CD4-positive, alpha-beta memory T cell (primary cell): ENCODE measurements around the gene SSTR1. TPM values are rescaled to one million over a fixed set of nuclear protein-coding genes. Genes with fewer than 3 reads are reported as not detected.
"Not testable (repeated sequence)": the region's sequence is repeated elsewhere in the genome, so short reads cannot be mapped to it uniquely, and the experiment has no call there.

Experiments used
- CTCF ChIA-PET: fragments of 350-600 bp; sonication (Branson Sonifier 250); formaldehyde crosslinking; loops from one replicate; lab custom pipeline; 2021; ENCODE audit warnings: inconsistent platforms; ENCODE audit not compliant: partially characterized antibody; lab: Charles Lee
- POLR2A ChIA-PET: fragments of 350-600 bp; sonication (Branson Sonifier 250); formaldehyde crosslinking; loops from one replicate; lab custom pipeline; 2021; ENCODE audit not compliant: partially characterized antibody; lab: Charles Lee
- DNase-seq, 5 donors: peaks; one replicate each; pipeline versions ENCODE4 v3.0.0 to v3.0.0-alpha.2; 2020 to 2022; ENCODE audit warnings: mixed read lengths in 1 of 5
- H3K27ac ChIP-seq: one replicate; pipeline ENCODE4 v1.7.0; 2013; ENCODE audit warnings: low read depth, low read length
- H3K27me3 ChIP-seq: 2 replicates; pipeline ENCODE4 v1.7.0; 2013; ENCODE audit warnings: mild to moderate bottlenecking, low read length, moderate library complexity; ENCODE audit not compliant: insufficient read depth
- H3K36me3 ChIP-seq: 2 replicates; pipeline ENCODE4 v1.7.0; 2013; ENCODE audit warnings: mild to moderate bottlenecking, low read length, moderate library complexity; ENCODE audit not compliant: insufficient read depth
- H3K4me1 ChIP-seq: 2 replicates; pipeline ENCODE4 v1.7.0; 2013; ENCODE audit warnings: mild to moderate bottlenecking, low read length, moderate library complexity; ENCODE audit not compliant: insufficient read depth
- H3K4me3 ChIP-seq, 2 donors: one replicate each; pipeline ENCODE4 v1.7.0; 2013; ENCODE audit warnings: low read length in 2 of 2, mild to moderate bottlenecking in 1 of 2
- H3K9me3 ChIP-seq, 2 donors: one replicate each; pipeline ENCODE4 v1.7.0; 2013; ENCODE audit warnings: low read length in 2 of 2, control low read depth in 1 of 2; ENCODE audit not compliant: control insufficient read depth in 1 of 2
- H3K27ac Mint-ChIP-seq, 7 donors: one replicate each; pipeline ENCODE4 v1.8.0; 2020 to 2021; ENCODE audit warnings: mixed read lengths in 7 of 7, mild to moderate bottlenecking in 6 of 7, inconsistent platforms in 3 of 7, moderate library complexity in 3 of 7
- H3K27me3 Mint-ChIP-seq, 2 donors: one replicate each; pipeline ENCODE4 v1.8.0; 2020 to 2021; ENCODE audit warnings: mixed read lengths in 2 of 2
- H3K36me3 Mint-ChIP-seq, 2 donors: one replicate each; pipeline ENCODE4 v1.8.0; 2020 to 2021; ENCODE audit warnings: mixed read lengths in 2 of 2, inconsistent platforms in 1 of 2, mild to moderate bottlenecking in 1 of 2
- H3K4me1 Mint-ChIP-seq, 4 donors: one replicate each; pipeline ENCODE4 v1.8.0; 2020 to 2021; ENCODE audit warnings: mixed read lengths in 4 of 4, mild to moderate bottlenecking in 1 of 4
- H3K4me3 Mint-ChIP-seq, 8 donors: one replicate each; pipeline ENCODE4 v1.8.0; 2020 to 2021; ENCODE audit warnings: mixed read lengths in 8 of 8, mild to moderate bottlenecking in 7 of 8, moderate library complexity in 6 of 8, inconsistent platforms in 3 of 8
- H3K9me3 Mint-ChIP-seq, 8 donors: one replicate each; pipeline ENCODE4 v1.8.0; 2020 to 2021; ENCODE audit warnings: mixed read lengths in 8 of 8, mild to moderate bottlenecking in 5 of 8, inconsistent platforms in 3 of 8, moderate library complexity in 1 of 8
- intact Hi-C: fragments of 100-400 bp; cut with micrococcal nuclease; formaldehyde crosslinking; loops from one replicate; pipeline ENCODE4 v1.15.1; 2023
- polyA plus RNA-seq, 2 donors: library from polyadenylated mRNA; unstranded; fragments of 300-500 nt; fragmentation: Illumina TruSeq; gene quantifications; one replicate each; pipeline ENCODE4 v1.2.3, GENCODE V29; 2021
- total RNA-seq, 2 experiments: library from RNA; stranded (reverse); gene quantifications; one replicate each; pipeline ENCODE4 v1.2.3, GENCODE V29; 2021

SSTR1 gene
- total and polyA plus RNA-seq, 4 experiments from 2014 or later, result not detected

GRCh38 chr14:38184132-38184531 is 23.6 kb upstream of the SSTR1 start:
- H3K9me3 Mint-ChIP-seq, result peaks cover 0 to 6% (median 1%) of the 10 kb centered on the region in 8 donors
- H3K27ac ChIP-seq, result no peak overlapping the region
- ChIA-PET CTCF (no interaction called here), POLR2A (no interaction called here)
- intact Hi-C loops, result no loop called here
- H3K27me3 Mint-ChIP-seq, result no peaks in the 10 kb centered on the region
- H3K27me3 ChIP-seq, result no peaks in the 10 kb centered on the region
- no peak overlapping the region for H3K27ac Mint-ChIP-seq
- H3K4me3 ChIP-seq, result no peak overlapping the region
- no peak for DNase-seq
- no peaks in the 10 kb centered on the region for H3K36me3 Mint-ChIP-seq
- H3K36me3 ChIP-seq, result no peaks in the 10 kb centered on the region
- H3K4me1 Mint-ChIP-seq, result peaks cover 7 to 15% (median 8%) of the 10 kb centered on the region in 4 donors
- H3K4me3 Mint-ChIP-seq, result no peak overlapping the region
- H3K4me1 ChIP-seq, result no peaks in the 10 kb centered on the region
- no peaks in the 10 kb centered on the region for H3K9me3 ChIP-seq

DNA sequence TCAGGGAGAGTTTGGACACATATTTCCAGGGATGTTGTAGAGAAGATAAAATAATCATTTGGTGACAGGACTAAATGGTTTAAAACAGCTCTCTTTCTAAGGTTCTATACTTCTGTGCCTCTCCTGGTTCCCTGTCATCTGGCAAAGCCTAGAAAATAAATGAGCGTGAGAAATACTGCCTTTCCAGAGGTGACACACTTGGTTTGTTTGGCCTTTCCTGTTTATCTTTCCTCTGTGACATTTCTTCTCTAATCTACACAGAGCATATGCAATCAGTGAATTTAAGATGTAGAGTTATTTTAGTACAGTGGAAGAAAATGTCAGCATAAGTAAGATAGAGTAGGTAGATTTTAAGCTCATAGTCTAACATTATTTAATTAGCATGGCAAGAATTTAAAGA is 22.0 kb upstream of the SSTR1 start:
- no peaks in the 10 kb centered on the region for H3K36me3 Mint-ChIP-seq
- H3K4me3 Mint-ChIP-seq, result no peak overlapping the region
- Histone ChIP-seq H3K27me3 (no peaks in the 10 kb centered on the region), H3K4me1 (no peaks in the 10 kb centered on the region), H3K9me3 (no peaks in the 10 kb centered on the region), H3K4me3 (no peak overlapping the region), H3K27ac (no peak overlapping the region), H3K36me3 (no peaks in the 10 kb centered on the region)
- no peaks in the 10 kb centered on the region for H3K27me3 Mint-ChIP-seq
- no peak for DNase-seq
- intact Hi-C loops, result no loop called here
- POLR2A ChIA-PET, result no interaction called here
- peaks cover 7 to 15% (median 8%) of the 10 kb centered on the region in 4 donors for H3K4me1 Mint-ChIP-seq
- H3K27ac Mint-ChIP-seq, result no peak overlapping the region
- CTCF ChIA-PET, result no interaction called here
- no peaks in the 10 kb centered on the region for H3K9me3 Mint-ChIP-seq

GRCh38 chr14:38186216-38186615 is 21.5 kb upstream of the SSTR1 start:
- CTCF ChIA-PET, result no interaction called here
- intact Hi-C loops, result no loop called here
- Histone ChIP-seq H3K4me3 (no peak overlapping the region), H3K27me3 (no peaks in the 10 kb centered on the region), H3K9me3 (no peaks in the 10 kb centered on the region), H3K36me3 (no peaks in the 10 kb centered on the region), H3K27ac (no peak overlapping the region), H3K4me1 (no peaks in the 10 kb centered on the region)
- Mint-ChIP-seq H3K36me3 (no peaks in the 10 kb centered on the region), H3K9me3 (peaks cover 0 to under 1% (median 0%) of the 10 kb centered on the region in 8 donors), H3K4me1 (peaks cover 7 to 15% (median 8%) of the 10 kb centered on the region in 4 donors), H3K4me3 (no peak overlapping the region), H3K27me3 (no peaks in the 10 kb centered on the region), H3K27ac (no peak overlapping the region)
- POLR2A ChIA-PET, result no interaction called here
- DNase-seq, result no peak

DNA sequence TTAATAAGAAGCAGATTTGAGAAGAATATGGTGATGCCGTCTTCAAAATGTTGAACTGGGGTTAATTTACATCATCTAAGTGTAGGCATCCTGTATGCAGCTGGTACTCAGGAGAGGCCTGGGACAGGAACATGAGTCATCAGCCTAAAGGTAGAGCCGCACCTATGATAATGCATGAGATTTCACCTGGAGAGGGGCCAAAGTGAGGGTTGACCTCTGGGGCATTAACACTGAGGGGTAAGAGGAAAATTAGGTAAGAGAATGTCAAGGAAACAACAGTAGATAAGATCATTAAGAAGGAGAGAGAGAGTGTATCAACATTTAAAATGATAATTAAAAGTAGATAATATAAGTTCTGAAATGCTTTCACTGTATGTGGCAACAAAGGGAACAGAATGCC is 20.2 kb upstream of the SSTR1 start:
- no peak for DNase-seq
- H3K27me3 Mint-ChIP-seq, result peaks cover 0 to 2% of the 10 kb centered on the region in 2 donors
- Histone ChIP-seq H3K27ac (no peak overlapping the region), H3K4me3 (no peak overlapping the region), H3K36me3 (no peaks in the 10 kb centered on the region), H3K9me3 (no peaks in the 10 kb centered on the region), H3K4me1 (no peaks in the 10 kb centered on the region), H3K27me3 (no peaks in the 10 kb centered on the region)
- no peak overlapping the region for H3K4me3 Mint-ChIP-seq
- H3K36me3 Mint-ChIP-seq, result no peaks in the 10 kb centered on the region
- H3K4me1 Mint-ChIP-seq, result peaks cover 7 to 15% (median 8%) of the 10 kb centered on the region in 4 donors
- intact Hi-C loops, result no loop called here
- peaks cover 0 to 1% (median 0%) of the 10 kb centered on the region in 8 donors for H3K9me3 Mint-ChIP-seq
- no peak overlapping the region for H3K27ac Mint-ChIP-seq
- CTCF ChIA-PET, result no interaction called here
- POLR2A ChIA-PET, result no interaction called here

- H3K4me3 Mint-ChIP-seq, result no peak overlapping the region
- no peak for DNase-seq
- Histone ChIP-seq H3K27me3 (no peaks in the 10 kb centered on the region), H3K4me1 (no peaks in the 10 kb centered on the region), H3K36me3 (no peaks in the 10 kb centered on the region), H3K27ac (no peak overlapping the region), H3K4me3 (no peak overlapping the region), H3K9me3 (no peaks in the 10 kb centered on the region)
- ChIA-PET POLR2A (no interaction called here), CTCF (no interaction called here)
- H3K9me3 Mint-ChIP-seq, result peaks cover 0 to 1% (median 0%) of the 10 kb centered on the region in 8 donors
- H3K4me1 Mint-ChIP-seq, result peaks cover 7 to 12% (median 8%) of the 10 kb centered on the region in 4 donors
- H3K27ac Mint-ChIP-seq, result no peak overlapping the region
- intact Hi-C loops, result no loop called here
- peaks cover 0 to 2% of the 10 kb centered on the region in 2 donors for H3K27me3 Mint-ChIP-seq
- H3K36me3 Mint-ChIP-seq, result no peaks in the 10 kb centered on the region
Observed at GRCh38 chr14:38189930-38190726, 17.6 kb upstream of the SSTR1 start.

DNA sequence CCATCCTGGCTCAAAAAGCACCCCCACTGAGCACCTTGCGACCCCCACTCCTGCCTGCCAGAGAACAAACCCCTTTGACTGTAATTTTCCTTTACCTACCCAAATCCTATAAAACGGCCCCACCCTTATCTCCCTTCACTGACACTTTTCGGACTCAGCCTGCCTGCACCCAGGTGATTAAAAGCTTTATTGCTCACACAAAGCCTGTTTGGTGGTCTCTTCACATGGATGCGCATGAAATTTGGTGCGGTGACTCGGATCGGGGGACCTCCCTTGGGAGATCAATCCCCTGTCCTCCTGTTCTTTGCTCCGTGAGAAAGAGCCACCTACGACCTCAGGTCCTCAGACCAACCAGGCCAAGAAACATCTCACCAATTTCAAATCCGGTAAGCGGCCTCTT is 16.9 kb upstream of the SSTR1 start:
- DNase-seq, POLR2A ChIA-PET, H3K36me3 ChIP-seq, H3K9me3 Mint-ChIP-seq, H3K9me3 ChIP-seq, CTCF ChIA-PET, H3K27ac ChIP-seq, H3K27ac Mint-ChIP-seq, H3K4me1 Mint-ChIP-seq, H3K4me3 ChIP-seq, intact Hi-C loops, H3K4me1 ChIP-seq, H3K36me3 Mint-ChIP-seq, H3K27me3 Mint-ChIP-seq, H3K27me3 ChIP-seq, H3K4me3 Mint-ChIP-seq: not testable (repeated sequence)

- CTCF ChIA-PET, H3K27ac ChIP-seq, H3K27me3 ChIP-seq, H3K9me3 ChIP-seq, H3K36me3 ChIP-seq, H3K4me3 ChIP-seq, H3K4me1 ChIP-seq, H3K4me1 Mint-ChIP-seq, intact Hi-C loops, H3K27ac Mint-ChIP-seq, POLR2A ChIA-PET, DNase-seq, H3K36me3 Mint-ChIP-seq, H3K9me3 Mint-ChIP-seq, H3K4me3 Mint-ChIP-seq, H3K27me3 Mint-ChIP-seq: not testable (repeated sequence)
Observed at GRCh38 chr14:38191491-38191890, 16.2 kb upstream of the SSTR1 start.
